ENCODE measurements around the gene KREMEN1. TPM values are rescaled to one million over a fixed set of nuclear protein-coding genes. Genes with fewer than 3 reads are reported as not detected.

Gene KREMEN1
- polyA plus RNA-seq, 4 donors: 1.1 to 24.6 (median 7.0) TPM

GRCh38 chr22:29040385-29041275 lies 32.2 kb upstream of the KREMEN1 start:
- 32 to 37% (median 34%) methylated on average over 9 of the region's 9 CpGs for WGBS, 3 donors
- Histone ChIP-seq H3K36me3 (ENCODE audit: control insufficient read depth in 3 of 3, insufficient read depth in 2 of 3, low read depth in 1 of 3, low read length in 3 of 3) (peaks cover 0 to 25% (median 5%) of the 10 kb centered on the region in 3 donors), H3K27me3 (ENCODE audit: control insufficient read depth in 3 of 3, insufficient read depth in 3 of 3, low read length in 3 of 3) (no peaks in the 10 kb centered on the region), H3K27ac (ENCODE audit: low read depth in 1 of 3, low read length in 2 of 3) (peak overlapping the region in 1 of 3 donors; percentile 48), H3K4me3 (ENCODE audit: low read depth in 1 of 3, low read length in 3 of 3) (no peak overlapping the region), H3K4me1 (ENCODE audit: control insufficient read depth in 3 of 3, insufficient read depth in 2 of 3, low read depth in 1 of 3, low read length in 2 of 3) (peaks cover 0 to 22% (median 4%) of the 10 kb centered on the region in 3 donors), H3K9me3 (ENCODE audit: control insufficient read depth in 2 of 2, insufficient read depth in 1 of 2, low read depth in 1 of 2, low read length in 1 of 2) (no peaks in the 10 kb centered on the region)
- FAIRE-seq (no peak), DNase-seq (peak; percentile 67 to 83)

GRCh38 chr22:29041408-29041807 lies 31.4 kb upstream of the KREMEN1 start:
- no peak for FAIRE-seq
- H3K27me3 ChIP-seq (ENCODE audit: control insufficient read depth in 3 of 3, insufficient read depth in 3 of 3, low read length in 3 of 3): no peaks in the 10 kb centered on the region
- WGBS, 3 donors: 43 to 55% (median 45%) methylated on average over 2 of the region's 2 CpGs
- no peak overlapping the region for H3K4me3 ChIP-seq (ENCODE audit: low read depth in 1 of 3, low read length in 3 of 3)
- no peak for DNase-seq
- peaks cover 0 to 22% (median 4%) of the 10 kb centered on the region in 3 donors for H3K4me1 ChIP-seq (ENCODE audit: control insufficient read depth in 3 of 3, insufficient read depth in 2 of 3, low read depth in 1 of 3, low read length in 2 of 3)
- no peaks in the 10 kb centered on the region for H3K9me3 ChIP-seq (ENCODE audit: control insufficient read depth in 2 of 2, insufficient read depth in 1 of 2, low read depth in 1 of 2, low read length in 1 of 2)
- H3K27ac ChIP-seq (ENCODE audit: low read depth in 1 of 3, low read length in 2 of 3): peak overlapping the region in 1 of 3 donors; percentile 48
- peaks cover 0 to 31% (median 5%) of the 10 kb centered on the region in 3 donors for H3K36me3 ChIP-seq (ENCODE audit: control insufficient read depth in 3 of 3, insufficient read depth in 2 of 3, low read depth in 1 of 3, low read length in 3 of 3)

- Histone ChIP-seq H3K9me3 (ENCODE audit: control insufficient read depth in 2 of 2, insufficient read depth in 1 of 2, low read depth in 1 of 2, low read length in 1 of 2) (no peaks in the 10 kb centered on the region), H3K27me3 (ENCODE audit: control insufficient read depth in 3 of 3, insufficient read depth in 3 of 3, low read length in 3 of 3) (no peaks in the 10 kb centered on the region), H3K27ac (ENCODE audit: low read depth in 1 of 3, low read length in 2 of 3) (peak overlapping the region in 1 of 3 donors; percentile 55), H3K36me3 (ENCODE audit: control insufficient read depth in 3 of 3, insufficient read depth in 2 of 3, low read depth in 1 of 3, low read length in 3 of 3) (peaks cover 5 to 51% (median 6%) of the 10 kb centered on the region in 3 donors), H3K4me3 (ENCODE audit: low read depth in 1 of 3, low read length in 3 of 3) (no peak overlapping the region), H3K4me1 (ENCODE audit: control insufficient read depth in 3 of 3, insufficient read depth in 2 of 3, low read depth in 1 of 3, low read length in 2 of 3) (peaks cover 0 to 12% (median 4%) of the 10 kb centered on the region in 3 donors)
- 81 to 85% (median 82%) methylated on average over 7 of the region's 7 CpGs for whole genome bisulfite sequencing, 3 donors
- no peak for DNase-seq
- no peak for FAIRE-seq
Observed at GRCh38 chr22:29043906-29044575, 28.8 kb upstream of the KREMEN1 start.

- Histone ChIP-seq H3K27me3 (ENCODE audit: control insufficient read depth in 3 of 3, insufficient read depth in 3 of 3, low read length in 3 of 3) (no peaks in the 10 kb centered on the region), H3K36me3 (ENCODE audit: control insufficient read depth in 3 of 3, insufficient read depth in 2 of 3, low read depth in 1 of 3, low read length in 3 of 3) (peaks cover 5 to 58% (median 6%) of the 10 kb centered on the region in 3 donors), H3K9me3 (ENCODE audit: control insufficient read depth in 2 of 2, insufficient read depth in 1 of 2, low read depth in 1 of 2, low read length in 1 of 2) (no peaks in the 10 kb centered on the region), H3K27ac (ENCODE audit: low read depth in 1 of 3, low read length in 2 of 3) (peak overlapping the region in 1 of 3 donors; percentile 55), H3K4me1 (ENCODE audit: control insufficient read depth in 3 of 3, insufficient read depth in 2 of 3, low read depth in 1 of 3, low read length in 2 of 3) (peaks cover 0 to 8% (median 4%) of the 10 kb centered on the region in 3 donors), H3K4me3 (ENCODE audit: low read depth in 1 of 3, low read length in 3 of 3) (no peak overlapping the region)
- no peak for DNase-seq
- no peak for FAIRE-seq
- 83 to 84% (median 84%) methylated on average over 13 of the region's 13 CpGs for WGBS, 3 donors
Observed at GRCh38 chr22:29044657-29045176, 28.1 kb upstream of the KREMEN1 start.

GRCh38 chr22:29048822-29049654 lies 23.8 kb upstream of the KREMEN1 start:
- H3K27ac ChIP-seq (ENCODE audit: low read depth in 1 of 3, low read length in 2 of 3): no peak overlapping the region
- FAIRE-seq (no peak), DNase-seq (no peak)
- no peaks in the 10 kb centered on the region for H3K4me1 ChIP-seq (ENCODE audit: control insufficient read depth in 3 of 3, insufficient read depth in 2 of 3, low read depth in 1 of 3, low read length in 2 of 3)
- H3K36me3 ChIP-seq (ENCODE audit: control insufficient read depth in 3 of 3, insufficient read depth in 2 of 3, low read depth in 1 of 3, low read length in 3 of 3): peaks cover 2 to 81% (median 6%) of the 10 kb centered on the region in 3 donors
- H3K4me3 ChIP-seq (ENCODE audit: low read depth in 1 of 3, low read length in 3 of 3): no peak overlapping the region
- 89 to 94% (median 93%) methylated on average over 26 to 31 of the region's 31 CpGs for WGBS, 3 donors
- H3K9me3 ChIP-seq (ENCODE audit: control insufficient read depth in 2 of 2, insufficient read depth in 1 of 2, low read depth in 1 of 2, low read length in 1 of 2): no peaks in the 10 kb centered on the region
- no peaks in the 10 kb centered on the region for H3K27me3 ChIP-seq (ENCODE audit: control insufficient read depth in 3 of 3, insufficient read depth in 3 of 3, low read length in 3 of 3)

GRCh38 chr22:29049655-29050263 lies 23.1 kb upstream of the KREMEN1 start:
- Histone ChIP-seq H3K9me3 (ENCODE audit: control insufficient read depth in 2 of 2, insufficient read depth in 1 of 2, low read depth in 1 of 2, low read length in 1 of 2) (no peaks in the 10 kb centered on the region), H3K36me3 (ENCODE audit: control insufficient read depth in 3 of 3, insufficient read depth in 2 of 3, low read depth in 1 of 3, low read length in 3 of 3) (peaks cover 0 to 82% (median 6%) of the 10 kb centered on the region in 3 donors), H3K4me3 (ENCODE audit: low read depth in 1 of 3, low read length in 3 of 3) (no peak overlapping the region), H3K27ac (ENCODE audit: low read depth in 1 of 3, low read length in 2 of 3) (no peak overlapping the region), H3K4me1 (ENCODE audit: control insufficient read depth in 3 of 3, insufficient read depth in 2 of 3, low read depth in 1 of 3, low read length in 2 of 3) (no peaks in the 10 kb centered on the region), H3K27me3 (ENCODE audit: control insufficient read depth in 3 of 3, insufficient read depth in 3 of 3, low read length in 3 of 3) (no peaks in the 10 kb centered on the region)
- WGBS, 3 donors: 81 to 89% (median 86%) methylated on average over 37 to 38 of the region's 38 CpGs
- no peak for DNase-seq
- no peak for FAIRE-seq

GRCh38 chr22:29050457-29050856 lies 22.4 kb upstream of the KREMEN1 start:
- Histone ChIP-seq H3K27me3 (ENCODE audit: control insufficient read depth in 3 of 3, insufficient read depth in 3 of 3, low read length in 3 of 3) (no peaks in the 10 kb centered on the region), H3K27ac (ENCODE audit: low read depth in 1 of 3, low read length in 2 of 3) (no peak overlapping the region), H3K36me3 (ENCODE audit: control insufficient read depth in 3 of 3, insufficient read depth in 2 of 3, low read depth in 1 of 3, low read length in 3 of 3) (peaks cover 0 to 77% (median 6%) of the 10 kb centered on the region in 3 donors), H3K9me3 (ENCODE audit: control insufficient read depth in 2 of 2, insufficient read depth in 1 of 2, low read depth in 1 of 2, low read length in 1 of 2) (no peaks in the 10 kb centered on the region), H3K4me1 (ENCODE audit: control insufficient read depth in 3 of 3, insufficient read depth in 2 of 3, low read depth in 1 of 3, low read length in 2 of 3) (no peaks in the 10 kb centered on the region), H3K4me3 (ENCODE audit: low read depth in 1 of 3, low read length in 3 of 3) (no peak overlapping the region)
- FAIRE-seq (no peak), DNase-seq (no peak)
- 89 to 94% (median 92%) methylated on average over 20 to 24 of the region's 24 CpGs for WGBS, 3 donors

All from small intestine (tissue), 7 donors.